ENCODE results near the gene OTOG.

- TF ChIP-seq, protein P1, sequence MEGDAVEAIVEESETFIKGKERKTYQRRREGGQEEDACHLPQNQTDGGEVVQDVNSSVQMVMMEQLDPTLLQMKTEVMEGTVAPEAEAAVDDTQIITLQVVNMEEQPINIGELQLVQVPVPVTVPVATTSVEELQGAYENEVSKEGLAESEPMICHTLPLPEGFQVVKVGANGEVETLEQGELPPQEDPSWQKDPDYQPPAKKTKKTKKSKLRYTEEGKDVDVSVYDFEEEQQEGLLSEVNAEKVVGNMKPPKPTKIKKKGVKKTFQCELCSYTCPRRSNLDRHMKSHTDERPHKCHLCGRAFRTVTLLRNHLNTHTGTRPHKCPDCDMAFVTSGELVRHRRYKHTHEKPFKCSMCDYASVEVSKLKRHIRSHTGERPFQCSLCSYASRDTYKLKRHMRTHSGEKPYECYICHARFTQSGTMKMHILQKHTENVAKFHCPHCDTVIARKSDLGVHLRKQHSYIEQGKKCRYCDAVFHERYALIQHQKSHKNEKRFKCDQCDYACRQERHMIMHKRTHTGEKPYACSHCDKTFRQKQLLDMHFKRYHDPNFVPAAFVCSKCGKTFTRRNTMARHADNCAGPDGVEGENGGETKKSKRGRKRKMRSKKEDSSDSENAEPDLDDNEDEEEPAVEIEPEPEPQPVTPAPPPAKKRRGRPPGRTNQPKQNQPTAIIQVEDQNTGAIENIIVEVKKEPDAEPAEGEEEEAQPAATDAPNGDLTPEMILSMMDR (IDR thresholded peaks at IDR 0.05; ENCODE audit: insufficient read depth, low read length, poor library complexity, severe bottlenecking) = no peak
- no peak for TF ChIP-seq EZH2phosphoT487 (conservative IDR thresholded peaks at IDR 0.05; ENCODE audit: low read length)
Measured at GRCh38 chr11:17603056-17603825, 56.2 kb downstream of the OTOG start.

All from SU-DHL-6 (cell line).